ENCODE data around the gene AUTS2. TPM values are rescaled to one million over a fixed set of nuclear protein-coding genes. Genes with fewer than 3 reads are reported as not detected.

The AUTS2 gene
- total RNA-seq, 1 donor from 2014 or later, result 9.9 TPM

DNA sequence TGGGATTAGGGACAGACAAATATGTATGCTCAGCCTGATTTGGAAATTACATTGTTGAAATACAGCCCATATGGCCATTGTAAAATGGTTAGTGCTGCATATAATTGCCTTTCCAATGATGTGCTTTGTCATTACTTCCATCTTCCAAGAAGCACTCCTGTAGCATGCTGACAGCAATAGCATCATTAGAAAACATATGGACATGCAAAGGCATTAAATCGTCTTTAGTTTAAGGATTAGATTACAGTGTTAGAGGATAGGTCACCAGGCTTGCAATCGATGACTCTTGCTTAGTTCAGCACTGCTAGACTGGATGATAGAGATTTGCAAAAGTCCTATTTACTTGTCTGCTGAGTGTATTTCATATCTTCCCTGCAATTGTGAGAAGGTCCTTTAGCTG lies 17.4 kb downstream of the AUTS2 start:
- no peak overlapping the region for H3K4me3 ChIP-seq (ENCODE audit: low read depth, low read length)
- no peak for DNase-seq (ENCODE audit: low read depth)
- no peak for TF ChIP-seq CTCF (IDR thresholded peaks at IDR 0.05; ENCODE audit: insufficient read depth, low read length, poor library complexity, severe bottlenecking)
- no peaks in the 10 kb centered on the region for H3K36me3 ChIP-seq (ENCODE audit: control insufficient read depth, insufficient read depth, low read length)
- H3K27me3 ChIP-seq (ENCODE audit: control insufficient read depth, insufficient read depth, low read length), result no peaks in the 10 kb centered on the region

GRCh38 chr7:69617364-69617763 lies 19.1 kb downstream of the AUTS2 start:
- no peak for DNase-seq (ENCODE audit: low read depth)
- Histone ChIP-seq H3K4me3 (ENCODE audit: low read depth, low read length) (no peak overlapping the region), H3K27me3 (ENCODE audit: control insufficient read depth, insufficient read depth, low read length) (no peaks in the 10 kb centered on the region), H3K36me3 (ENCODE audit: control insufficient read depth, insufficient read depth, low read length) (no peaks in the 10 kb centered on the region)
- TF ChIP-seq CTCF (IDR thresholded peaks at IDR 0.05; ENCODE audit: insufficient read depth, low read length, poor library complexity, severe bottlenecking), result no peak

GRCh38 chr7:69619054-69619453 lies 20.8 kb downstream of the AUTS2 start:
- DNase-seq (ENCODE audit: low read depth), result no peak
- no peaks in the 10 kb centered on the region for H3K36me3 ChIP-seq (ENCODE audit: control insufficient read depth, insufficient read depth, low read length)
- TF ChIP-seq CTCF (IDR thresholded peaks at IDR 0.05; ENCODE audit: insufficient read depth, low read length, poor library complexity, severe bottlenecking), result no peak
- H3K4me3 ChIP-seq (ENCODE audit: low read depth, low read length), result no peak overlapping the region
- no peaks in the 10 kb centered on the region for H3K27me3 ChIP-seq (ENCODE audit: control insufficient read depth, insufficient read depth, low read length)

DNA sequence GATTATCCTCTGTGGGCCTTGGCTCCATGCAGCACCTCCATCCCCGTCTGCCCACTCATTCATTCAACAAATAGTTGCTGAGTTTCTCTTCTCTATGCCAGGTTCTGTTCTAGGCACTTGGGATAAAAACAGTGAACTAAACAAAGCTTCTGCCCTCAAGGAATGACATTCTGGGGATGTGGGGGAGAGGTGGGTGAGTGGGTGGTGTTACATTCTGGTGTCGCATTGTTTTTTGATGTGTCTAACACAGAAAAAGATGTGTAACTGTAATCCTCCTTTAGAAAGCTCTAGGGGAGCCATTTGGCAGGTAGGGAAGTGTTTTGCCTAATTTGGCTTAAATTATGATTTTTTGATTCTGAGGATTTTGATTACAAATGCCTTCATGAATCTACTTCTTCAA lies 21.4 kb downstream of the AUTS2 start:
- TF ChIP-seq CTCF (IDR thresholded peaks at IDR 0.05; ENCODE audit: insufficient read depth, low read length, poor library complexity, severe bottlenecking), result no peak
- H3K4me3 ChIP-seq (ENCODE audit: low read depth, low read length), result no peak overlapping the region
- H3K36me3 ChIP-seq (ENCODE audit: control insufficient read depth, insufficient read depth, low read length), result no peaks in the 10 kb centered on the region
- DNase-seq (ENCODE audit: low read depth), result no peak
- no peaks in the 10 kb centered on the region for H3K27me3 ChIP-seq (ENCODE audit: control insufficient read depth, insufficient read depth, low read length)

DNA sequence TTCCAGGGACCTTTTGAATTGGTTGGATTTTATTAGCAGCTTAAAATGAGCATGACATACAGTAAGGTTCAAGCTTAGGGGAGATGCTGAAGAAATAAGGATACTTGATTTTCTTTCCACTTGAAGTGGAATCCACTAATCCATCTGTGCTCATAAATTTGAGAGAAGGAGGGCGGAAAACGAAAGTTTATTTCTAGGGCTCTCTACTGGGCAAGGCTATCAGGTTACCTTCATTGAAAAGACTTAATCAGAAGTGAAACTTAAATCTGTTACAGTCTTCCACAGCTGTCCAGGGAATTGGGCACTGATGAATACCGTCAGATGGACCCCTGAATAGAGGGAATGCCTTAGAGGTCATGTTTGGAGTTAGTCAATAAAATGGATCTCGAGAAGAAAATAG lies 21.8 kb downstream of the AUTS2 start:
- TF ChIP-seq CTCF (IDR thresholded peaks at IDR 0.05; ENCODE audit: insufficient read depth, low read length, poor library complexity, severe bottlenecking), result no peak
- no peak overlapping the region for H3K4me3 ChIP-seq (ENCODE audit: low read depth, low read length)
- DNase-seq (ENCODE audit: low read depth), result no peak
- H3K36me3 ChIP-seq (ENCODE audit: control insufficient read depth, insufficient read depth, low read length), result no peaks in the 10 kb centered on the region
- H3K27me3 ChIP-seq (ENCODE audit: control insufficient read depth, insufficient read depth, low read length), result no peaks in the 10 kb centered on the region

DNA sequence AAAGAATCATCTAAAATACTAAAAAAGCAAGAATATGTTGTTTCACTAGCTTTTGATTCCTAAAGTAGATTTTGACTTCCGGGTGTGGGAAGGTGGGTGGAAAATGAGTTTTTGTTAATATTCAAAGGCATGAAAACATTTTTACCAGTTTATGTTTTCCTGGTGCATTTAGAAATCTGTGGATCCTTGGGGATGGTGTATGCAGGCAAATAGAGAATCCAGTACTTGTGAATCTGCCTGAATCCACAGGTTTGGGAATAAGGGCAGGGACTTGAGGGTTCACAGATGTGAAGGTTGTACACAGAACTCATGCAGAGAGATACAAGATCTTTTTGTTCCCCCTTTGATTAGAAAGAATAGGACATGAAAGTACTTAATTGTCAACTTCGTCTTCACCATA lies 22.4 kb downstream of the AUTS2 start:
- no peak overlapping the region for H3K4me3 ChIP-seq (ENCODE audit: low read depth, low read length)

More for the DNA sequence above, 22.4 kb downstream of the AUTS2 start:
- H3K36me3 ChIP-seq (ENCODE audit: control insufficient read depth, insufficient read depth, low read length), result no peaks in the 10 kb centered on the region
- no peak for DNase-seq (ENCODE audit: low read depth)
- H3K27me3 ChIP-seq (ENCODE audit: control insufficient read depth, insufficient read depth, low read length), result no peaks in the 10 kb centered on the region
- no peak for TF ChIP-seq CTCF (IDR thresholded peaks at IDR 0.05; ENCODE audit: insufficient read depth, low read length, poor library complexity, severe bottlenecking)

Data from kidney epithelial cell (primary cell).